Smooth muscle cell (in vitro differentiated cells): ENCODE data around the gene TRIM29. TPM values are rescaled to one million over a fixed set of nuclear protein-coding genes. Genes with fewer than 3 reads are reported as not detected.
A peak's percentile ranks its signal among the peaks of the same experiment; 100 is the strongest.

ENCODE experiments used
- DNase-seq: peaks from one replicate; lab custom pipeline; 2025; ENCODE audit not compliant: unreplicated experiment; lab: John Stamatoyannopoulos, UW
- H2AFZ ChIP-seq: fragments of 200-600 bp; sonication (generic); 2 replicates; pipeline ENCODE4 v1.6.0; 2016; ENCODE audit warnings: antibody characterized with exemption, low read depth, mild to moderate bottlenecking
- H3F3A ChIP-seq: fragments of 200-600 bp; sonication (generic); 2 replicates; pipeline ENCODE4 v1.6.0; 2017; ENCODE audit warnings: antibody characterized with exemption, low read depth
- H3K27ac ChIP-seq: fragments of 200-600 bp; sonication (generic); 2 replicates; pipeline ENCODE4 v1.5.1; 2016; ENCODE audit warnings: low read depth, mild to moderate bottlenecking
- H3K27me3 ChIP-seq: fragments of 200-600 bp; sonication (generic); 2 replicates; pipeline ENCODE4 v1.6.1; 2016; ENCODE audit warnings: low read depth, mild to moderate bottlenecking
- H3K36me3 ChIP-seq: fragments of 200-600 bp; sonication (generic); 2 replicates; pipeline ENCODE4 v1.5.1; 2016; ENCODE audit warnings: low read depth
- H3K4me1 ChIP-seq: fragments of 200-600 bp; sonication (generic); 2 replicates; pipeline ENCODE4 v1.5.1; 2016; ENCODE audit warnings: low read depth
- H3K4me2 ChIP-seq: fragments of 200-600 bp; sonication (generic); 2 replicates; pipeline ENCODE4 v1.6.0; 2016; ENCODE audit warnings: mild to moderate bottlenecking
- H3K4me3 ChIP-seq: fragments of 200-600 bp; sonication (generic); 2 replicates; pipeline ENCODE4 v1.5.1; 2016; ENCODE audit warnings: mild to moderate bottlenecking
- H3K79me2 ChIP-seq: fragments of 200-600 bp; sonication (generic); 2 replicates; pipeline ENCODE4 v1.6.0; 2016; ENCODE audit warnings: low read depth, mild to moderate bottlenecking
- H3K9ac ChIP-seq: fragments of 200-600 bp; sonication (generic); 2 replicates; pipeline ENCODE4 v1.6.0; 2016; ENCODE audit warnings: low read depth
- H3K9me3 ChIP-seq: fragments of 200-600 bp; sonication (generic); replicated peaks from 2 replicates; pipeline ENCODE4 v1.5.1; 2016; ENCODE audit warnings: low read depth
- H4K20me1 ChIP-seq: fragments of 200-600 bp; sonication (generic); 2 replicates; pipeline ENCODE4 v1.6.0; 2016; ENCODE audit warnings: low read depth
- CTCF ChIP-seq: fragments of 200-600 bp; sonication (generic); IDR thresholded peaks from 2 replicates; pipeline ENCODE4 v1.5.1; 2017; ENCODE audit warnings: borderline replicate concordance, mild to moderate bottlenecking, antibody characterized with exemption; ENCODE audit not compliant: insufficient read depth, poor library complexity, severe bottlenecking
- WGBS: methylation state at CpG from one replicate; pipeline ENCODE4 v1.1.7; 2016; ENCODE audit warnings: low lambda C conversion rate; 5-methylcytosine and 5-hydroxymethylcytosine counted together
- polyA plus RNA-seq: library from polyadenylated mRNA; unstranded; fragments of >200 nt; fragmentation: Nextera tagmentation; extraction: Ambion mirVana; gene quantifications from 2 replicates; pipeline ENCODE4 v1.2.1, GENCODE V29; 2016
- total RNA-seq: library from RNA; depleted of rRNA; stranded (reverse); fragments of >200 nt; gene quantifications from 2 replicates; pipeline ENCODE4 v1.2.3, GENCODE V29; 2014

TRIM29 gene
- total RNA-seq (37.1 and 40.5 TPM in 2 replicates), polyA plus RNA-seq (20.6 and 76.5 TPM in 2 replicates)

- H3K27ac ChIP-seq = peak within 1 kb of the TSS; percentile 55
- WGBS = 82% methylated on average over 37 of the region's 41 CpGs
- no peaks in the 10 kb centered on the region for H3K9me3 ChIP-seq
- TF ChIP-seq CTCF = no peak
- H3K79me2 ChIP-seq = peaks cover 4% of the 10 kb centered on the region
- H3F3A ChIP-seq = no peaks in the 10 kb centered on the region
- peaks cover 9% of the 10 kb centered on the region for H3K27me3 ChIP-seq
- H2AFZ ChIP-seq = no peak within 1 kb of the TSS
- H3K9ac ChIP-seq = no peak within 1 kb of the TSS
- no peaks in the 10 kb centered on the region for H3K4me1 ChIP-seq
- no peak for DNase-seq
- peak within 1 kb of the TSS; percentile 72 for H3K4me2 ChIP-seq
- H3K36me3 ChIP-seq = no peaks in the 10 kb centered on the region
- H4K20me1 ChIP-seq = no peaks in the 10 kb centered on the region
- peak within 1 kb of the TSS; percentile 29 for H3K4me3 ChIP-seq
Observed at GRCh38 chr11:120137611-120138521, at the start of gene TRIM29. TRIM29 (minus strand) TSS chr11:120138113; CDS start chr11:120138031, 82 bp downstream.

GRCh38 chr11:120186774-120187591 lies 49.1 kb upstream of the TRIM29 start:
- Histone ChIP-seq H3K79me2 (no peaks in the 10 kb centered on the region), H3K27ac (peak overlapping the region; percentile 80), H2AFZ (peak overlapping the region; percentile 28), H3K9me3 (no peaks in the 10 kb centered on the region), H3K4me1 (peaks cover 24% of the 10 kb centered on the region), H3K9ac (peak overlapping the region; percentile 57), H3K4me2 (peak overlapping the region; percentile 68), H3K27me3 (no peaks in the 10 kb centered on the region), H3F3A (peaks cover 5% of the 10 kb centered on the region), H4K20me1 (no peaks in the 10 kb centered on the region), H3K4me3 (no peak overlapping the region), H3K36me3 (no peaks in the 10 kb centered on the region)
- DNase-seq = no peak
- WGBS = 22% methylated on average over 17 of the region's 17 CpGs
- TF ChIP-seq CTCF = no peak

- H3K27ac ChIP-seq = peak overlapping the region; percentile 80
- no peak for TF ChIP-seq CTCF
- DNase-seq = no peak
- H3K36me3 ChIP-seq = no peaks in the 10 kb centered on the region
- H3F3A ChIP-seq = peaks cover 5% of the 10 kb centered on the region
- H3K9me3 ChIP-seq = no peaks in the 10 kb centered on the region
- no peak overlapping the region for H2AFZ ChIP-seq
- no peaks in the 10 kb centered on the region for H3K79me2 ChIP-seq
- H3K27me3 ChIP-seq = no peaks in the 10 kb centered on the region
- no peak overlapping the region for H3K4me3 ChIP-seq
- H3K4me1 ChIP-seq = peaks cover 25% of the 10 kb centered on the region
- no peak overlapping the region for H3K4me2 ChIP-seq
- no peaks in the 10 kb centered on the region for H4K20me1 ChIP-seq
- peak overlapping the region; percentile 57 for H3K9ac ChIP-seq
Observed at GRCh38 chr11:120186456-120186773, 48.5 kb upstream of the TRIM29 start.
